ENCODE results near the gene PEX11B. TPM values are rescaled to one million over a fixed set of nuclear protein-coding genes. Genes with fewer than 3 reads are reported as not detected.

The PEX11B gene
- total RNA-seq, 2 donors from 2014 or later = 12.9 to 16.0 TPM

GRCh38 chr1:145908653-145909052, 9.9 kb downstream of the PEX11B start:
- no peak overlapping the region for H3K27ac ChIP-seq (ENCODE audit: low read depth, low read length)
- no peak overlapping the region for H3K4me3 ChIP-seq (ENCODE audit: low read length)
- Mint-ChIP-seq H3K27me3 (ENCODE audit: insufficient read depth) (peaks cover 6% of the 10 kb centered on the region), H3K36me3 (ENCODE audit: low read depth) (peaks cover 12% of the 10 kb centered on the region), H3K27ac (no peak overlapping the region), H3K9me3 (no peaks in the 10 kb centered on the region), H3K4me3 (no peak overlapping the region), H3K4me1 (peaks cover 9% of the 10 kb centered on the region)
- no peaks in the 10 kb centered on the region for H3K9me3 ChIP-seq (ENCODE audit: control insufficient read depth, low read length)
- TF ChIP-seq, protein P1, sequence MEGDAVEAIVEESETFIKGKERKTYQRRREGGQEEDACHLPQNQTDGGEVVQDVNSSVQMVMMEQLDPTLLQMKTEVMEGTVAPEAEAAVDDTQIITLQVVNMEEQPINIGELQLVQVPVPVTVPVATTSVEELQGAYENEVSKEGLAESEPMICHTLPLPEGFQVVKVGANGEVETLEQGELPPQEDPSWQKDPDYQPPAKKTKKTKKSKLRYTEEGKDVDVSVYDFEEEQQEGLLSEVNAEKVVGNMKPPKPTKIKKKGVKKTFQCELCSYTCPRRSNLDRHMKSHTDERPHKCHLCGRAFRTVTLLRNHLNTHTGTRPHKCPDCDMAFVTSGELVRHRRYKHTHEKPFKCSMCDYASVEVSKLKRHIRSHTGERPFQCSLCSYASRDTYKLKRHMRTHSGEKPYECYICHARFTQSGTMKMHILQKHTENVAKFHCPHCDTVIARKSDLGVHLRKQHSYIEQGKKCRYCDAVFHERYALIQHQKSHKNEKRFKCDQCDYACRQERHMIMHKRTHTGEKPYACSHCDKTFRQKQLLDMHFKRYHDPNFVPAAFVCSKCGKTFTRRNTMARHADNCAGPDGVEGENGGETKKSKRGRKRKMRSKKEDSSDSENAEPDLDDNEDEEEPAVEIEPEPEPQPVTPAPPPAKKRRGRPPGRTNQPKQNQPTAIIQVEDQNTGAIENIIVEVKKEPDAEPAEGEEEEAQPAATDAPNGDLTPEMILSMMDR (conservative IDR thresholded peaks at IDR 0.05) = no peak
- WGBS, 2 experiments (ENCODE audit: insufficient coverage in 1 of 2, insufficient read length in 1 of 2) = no CpG with 5 or more reads among the region's 1 CpG
- H3K4me1 ChIP-seq (ENCODE audit: control insufficient read depth, insufficient read depth, low read length) = no peaks in the 10 kb centered on the region
- no peak overlapping the region for H3K9ac ChIP-seq (ENCODE audit: extremely low read depth, low read length, poor library complexity, severe bottlenecking)
- H3K27me3 ChIP-seq (ENCODE audit: control insufficient read depth, insufficient read depth, low read length, poor library complexity, severe bottlenecking) = no peaks in the 10 kb centered on the region
- peaks cover 19% of the 10 kb centered on the region for H3K36me3 ChIP-seq (ENCODE audit: control insufficient read depth, insufficient read depth, low read length)
- DNase-seq = no peak

GRCh38 chr1:145906954-145907753, 11.4 kb downstream of the PEX11B start:
- 83 to 88% methylated on average over 8 to 10 of the region's 10 CpGs for WGBS, 2 experiments (ENCODE audit: insufficient coverage in 1 of 2, insufficient read length in 1 of 2)
- Mint-ChIP-seq H3K27me3 (ENCODE audit: insufficient read depth) (peaks cover 6% of the 10 kb centered on the region), H3K4me1 (peaks cover 9% of the 10 kb centered on the region), H3K9me3 (no peaks in the 10 kb centered on the region), H3K4me3 (no peak overlapping the region), H3K36me3 (ENCODE audit: low read depth) (peaks cover 3% of the 10 kb centered on the region), H3K27ac (peak overlapping the region; percentile 45)
- DNase-seq = no peak
- TF ChIP-seq, protein P1 (conservative IDR thresholded peaks at IDR 0.05) = no peak
- no peaks in the 10 kb centered on the region for H3K9me3 ChIP-seq (ENCODE audit: control insufficient read depth, low read length)
- no peak overlapping the region for H3K9ac ChIP-seq (ENCODE audit: extremely low read depth, low read length, poor library complexity, severe bottlenecking)
- H3K27ac ChIP-seq (ENCODE audit: low read depth, low read length) = no peak overlapping the region
- H3K36me3 ChIP-seq (ENCODE audit: control insufficient read depth, insufficient read depth, low read length) = peaks cover 13% of the 10 kb centered on the region
- H3K4me1 ChIP-seq (ENCODE audit: control insufficient read depth, insufficient read depth, low read length) = no peaks in the 10 kb centered on the region
- H3K4me3 ChIP-seq (ENCODE audit: low read length) = no peak overlapping the region
- H3K27me3 ChIP-seq (ENCODE audit: control insufficient read depth, insufficient read depth, low read length, poor library complexity, severe bottlenecking) = no peaks in the 10 kb centered on the region

DNA sequence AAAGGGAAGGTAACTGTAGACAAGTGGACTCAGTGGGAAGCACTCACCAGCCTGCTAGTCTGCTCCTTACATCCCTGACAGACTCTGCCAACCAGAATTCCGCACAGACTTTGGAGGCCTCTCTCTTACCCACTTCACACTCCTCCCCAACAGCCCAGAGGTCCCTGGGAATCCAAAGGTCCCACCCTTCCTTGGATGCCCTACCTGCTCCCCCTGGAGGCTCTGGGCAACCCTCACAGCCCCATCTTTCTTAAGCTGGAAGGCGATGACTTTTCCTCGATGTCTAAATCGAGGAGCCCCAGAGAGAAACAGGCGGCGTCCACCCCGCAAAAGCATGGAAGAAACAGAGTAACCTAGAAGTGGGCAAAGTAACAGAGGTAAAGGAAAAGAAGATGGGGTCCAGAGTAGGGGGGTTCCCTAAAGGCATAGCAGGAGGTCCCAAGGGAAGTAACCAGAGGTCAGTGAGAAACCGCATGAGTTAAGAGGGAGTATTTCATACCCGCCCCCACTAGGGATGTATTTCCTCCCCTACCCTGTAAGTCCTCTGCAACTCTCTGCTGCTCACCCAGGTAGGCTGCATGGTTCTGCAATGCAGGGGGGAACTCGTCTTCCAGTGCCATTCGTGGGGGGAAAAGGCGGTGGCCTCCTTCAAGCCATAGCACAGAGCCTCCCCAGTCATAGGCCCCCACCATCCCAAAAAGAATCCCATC, 17.1 kb downstream of the PEX11B start:
- no peaks in the 10 kb centered on the region for H3K9me3 ChIP-seq (ENCODE audit: control insufficient read depth, low read length)
- WGBS, 2 experiments (ENCODE audit: insufficient coverage in 1 of 2, insufficient read length in 1 of 2) = 92 to 96% methylated on average over 7 to 12 of the region's 12 CpGs
- H3K36me3 ChIP-seq (ENCODE audit: control insufficient read depth, insufficient read depth, low read length) = no peaks in the 10 kb centered on the region
- no peaks in the 10 kb centered on the region for H3K4me1 ChIP-seq (ENCODE audit: control insufficient read depth, insufficient read depth, low read length)
- H3K27ac ChIP-seq (ENCODE audit: low read depth, low read length) = no peak overlapping the region
- peak; percentile 69 for DNase-seq
- Mint-ChIP-seq H3K4me3 (no peak overlapping the region), H3K9me3 (no peaks in the 10 kb centered on the region), H3K27me3 (ENCODE audit: insufficient read depth) (peaks cover 22% of the 10 kb centered on the region), H3K36me3 (ENCODE audit: low read depth) (no peaks in the 10 kb centered on the region), H3K4me1 (peaks cover 7% of the 10 kb centered on the region), H3K27ac (no peak overlapping the region)
- no peak overlapping the region for H3K4me3 ChIP-seq (ENCODE audit: low read length)
- H3K27me3 ChIP-seq (ENCODE audit: control insufficient read depth, insufficient read depth, low read length, poor library complexity, severe bottlenecking) = no peaks in the 10 kb centered on the region
- TF ChIP-seq, protein P1 (conservative IDR thresholded peaks at IDR 0.05) = peak; percentile 58
- H3K9ac ChIP-seq (ENCODE audit: extremely low read depth, low read length, poor library complexity, severe bottlenecking) = no peak overlapping the region
